GM23248 (cell line): ENCODE results near the gene AP3D1.

Experiments used
- EZH2 ChIP-seq: fragments of 200-600 bp; sonication (generic); IDR thresholded peaks from 2 replicates; pipeline ENCODE4 v1.6.1; 2018; ENCODE audit warnings: antibody characterized with exemption, mild to moderate bottlenecking; ENCODE audit not compliant: insufficient read depth, poor library complexity, severe bottlenecking
- EZH2phosphoT487 ChIP-seq: fragments of 200-600 bp; sonication (generic); IDR thresholded peaks from 2 replicates; pipeline ENCODE4 v1.6.1; 2018; ENCODE audit warnings: antibody characterized with exemption, moderate library complexity, mild to moderate bottlenecking, low read depth; ENCODE audit not compliant: insufficient read depth

GRCh38 chr19:2166741-2167738 is 15.7 kb upstream of the AP3D1 start:
- no peak for TF ChIP-seq EZH2phosphoT487
- no peak for TF ChIP-seq EZH2
